GM21576 (cell line): Measurements from ENCODE around the gene SLC18A3.

Experiments used
- ATAC-seq: cut with Tn5 transposase; IDR thresholded peaks from one replicate; pipeline ENCODE4 v1.9.1; 2021; ENCODE audit warnings: mild to moderate bottlenecking, moderate library complexity; ENCODE audit not compliant: unreplicated experiment

SLC18A3 gene

GRCh38 chr10:49610114-49610457, at the start of gene SLC18A3:
Gene SLC18A3, plus strand, starts transcription at chr10:49610310. Its CDS starts 431 bp downstream, at chr10:49610741.
- no peak for ATAC-seq

- ATAC-seq: no peak
Measured at GRCh38 chr10:49560526-49560925, 49.6 kb upstream of the SLC18A3 start.

- no peak for ATAC-seq
Measured at GRCh38 chr10:49562893-49563292, 47.2 kb upstream of the SLC18A3 start.

GRCh38 chr10:49564461-49565009, 45.6 kb upstream of the SLC18A3 start:
- ATAC-seq: no peak

- ATAC-seq: no peak
Measured at GRCh38 chr10:49567810-49568209, 42.3 kb upstream of the SLC18A3 start.

- peak; percentile 50 for ATAC-seq
Measured at GRCh38 chr10:49568235-49568634, 41.9 kb upstream of the SLC18A3 start.

GRCh38 chr10:49569031-49569631, 41.0 kb upstream of the SLC18A3 start:
- no peak for ATAC-seq

GRCh38 chr10:49571388-49571787, 38.7 kb upstream of the SLC18A3 start:
- ATAC-seq: no peak

- no peak for ATAC-seq
Measured at GRCh38 chr10:49572594-49573114, 37.5 kb upstream of the SLC18A3 start.

GRCh38 chr10:49575489-49576072, 34.5 kb upstream of the SLC18A3 start:
- ATAC-seq: no peak

- no peak for ATAC-seq
Measured at GRCh38 chr10:49577182-49577925, 32.8 kb upstream of the SLC18A3 start.

- no peak for ATAC-seq
Measured at GRCh38 chr10:49578392-49578791, 31.7 kb upstream of the SLC18A3 start.

GRCh38 chr10:49579621-49580020, 30.5 kb upstream of the SLC18A3 start:
- ATAC-seq: no peak

- ATAC-seq: no peak
Measured at GRCh38 chr10:49585387-49585786, 24.7 kb upstream of the SLC18A3 start.

- ATAC-seq: no peak
Measured at GRCh38 chr10:49587981-49588380, 22.1 kb upstream of the SLC18A3 start.

- peak; percentile 68 for ATAC-seq
Measured at GRCh38 chr10:49592726-49593563, 17.2 kb upstream of the SLC18A3 start.

- ATAC-seq: no peak
Measured at GRCh38 chr10:49593564-49593875, 16.6 kb upstream of the SLC18A3 start.

GRCh38 chr10:49593998-49594397, 16.1 kb upstream of the SLC18A3 start:
- ATAC-seq: no peak

GRCh38 chr10:49594594-49594993, 15.5 kb upstream of the SLC18A3 start:
- ATAC-seq: no peak

GRCh38 chr10:49595003-49595712, 15.0 kb upstream of the SLC18A3 start:
- ATAC-seq: no peak
